Mesenteric fat pad (tissue), 1 donor: ENCODE results near the gene SPSB1. TPM values are rescaled to one million over a fixed set of nuclear protein-coding genes. Genes with fewer than 3 reads are reported as not detected.
"Not testable (repeated sequence)": the region's sequence is repeated elsewhere in the genome, so short reads cannot be mapped to it uniquely, and the experiment has no call there.

Experiments used
- DNase-seq: peaks from one replicate; pipeline ENCODE4 v3.0.0-alpha.2; 2020; ENCODE audit warnings: low spot score
- total RNA-seq: library from RNA; stranded (reverse); fragmentation: NEBNext Ultra II Directional; extraction: Animal tissue kit (Norgen Biotek cat#: 25700); gene quantifications from one replicate; pipeline ENCODE4 v1.2.1, GENCODE V29; 2021
- donor health status: DM: yes; HTN: yes; CAD: no.

Gene SPSB1
- total RNA-seq, 1 donor from 2014 or later: 48.8 TPM

DNA sequence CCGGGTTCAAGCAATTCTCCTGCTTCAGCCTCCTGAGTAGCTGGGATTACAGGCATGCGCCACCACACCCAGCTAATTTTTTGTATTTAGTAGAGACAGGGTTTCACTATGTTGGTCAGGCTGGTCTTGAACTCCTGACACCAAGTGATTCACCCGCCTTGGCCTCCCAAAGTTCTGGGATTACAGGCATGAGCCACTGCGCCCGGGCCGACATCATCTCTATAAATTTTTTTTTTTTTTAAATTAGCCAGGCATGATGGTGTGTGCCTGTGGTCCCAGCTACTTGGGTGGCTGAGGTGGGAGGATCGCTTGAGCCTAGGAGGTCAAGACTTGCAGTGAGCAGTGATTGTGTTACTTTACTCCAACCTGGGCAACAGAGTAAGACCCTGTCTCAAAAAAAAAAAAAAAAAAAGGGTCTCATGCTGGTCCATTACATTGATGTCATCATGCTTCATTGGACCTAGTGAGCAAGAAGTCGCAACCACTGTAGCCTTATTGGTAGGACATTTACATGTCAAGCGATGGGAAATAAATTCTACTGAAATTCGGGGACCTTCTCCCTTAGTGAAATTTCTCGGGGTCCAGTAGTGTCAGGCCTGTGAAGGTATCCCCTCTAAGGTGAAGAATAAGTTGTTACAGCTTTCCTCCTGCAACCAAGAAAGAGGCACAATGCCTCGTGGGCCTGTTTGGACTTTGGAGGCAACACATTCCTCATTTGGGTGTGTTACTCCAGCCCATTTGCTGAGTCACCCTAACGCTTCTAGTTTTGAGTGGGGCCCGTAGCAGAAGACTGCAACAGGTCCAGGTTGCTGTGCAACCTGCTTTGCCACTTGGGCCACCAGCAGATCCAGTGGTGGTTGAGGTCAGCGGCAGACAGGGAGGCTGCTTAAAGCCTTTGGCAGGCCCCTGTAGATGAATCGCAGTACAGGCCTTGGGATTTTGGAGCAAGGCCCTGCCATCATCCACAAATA is 7.2 kb downstream of the SPSB1 start:
- not testable (repeated sequence) for DNase-seq

DNA sequence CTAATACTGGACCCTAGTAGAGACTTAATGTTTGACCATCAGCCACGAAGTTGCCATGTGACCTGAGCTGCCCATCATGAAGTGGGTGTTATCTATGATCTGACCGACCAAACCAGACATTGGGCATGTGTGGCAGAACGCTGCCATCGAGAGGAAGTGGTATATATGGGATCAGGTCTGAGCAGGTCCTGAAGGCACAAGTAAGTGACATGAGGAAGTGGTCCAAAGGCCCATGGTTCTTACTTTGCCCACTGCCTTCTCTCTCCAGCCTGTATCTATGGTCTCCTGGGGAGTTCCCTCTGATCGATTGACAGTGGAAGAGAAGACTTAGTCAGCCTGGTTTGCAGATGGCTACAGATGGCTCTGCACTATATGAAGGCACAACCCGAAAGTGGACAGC is 7.9 kb downstream of the SPSB1 start:
- no peak for DNase-seq

- DNase-seq: no peak
These were observed 10.2 kb downstream of the SPSB1 start for GRCh38 chr1:9302745-9303524.

DNA sequence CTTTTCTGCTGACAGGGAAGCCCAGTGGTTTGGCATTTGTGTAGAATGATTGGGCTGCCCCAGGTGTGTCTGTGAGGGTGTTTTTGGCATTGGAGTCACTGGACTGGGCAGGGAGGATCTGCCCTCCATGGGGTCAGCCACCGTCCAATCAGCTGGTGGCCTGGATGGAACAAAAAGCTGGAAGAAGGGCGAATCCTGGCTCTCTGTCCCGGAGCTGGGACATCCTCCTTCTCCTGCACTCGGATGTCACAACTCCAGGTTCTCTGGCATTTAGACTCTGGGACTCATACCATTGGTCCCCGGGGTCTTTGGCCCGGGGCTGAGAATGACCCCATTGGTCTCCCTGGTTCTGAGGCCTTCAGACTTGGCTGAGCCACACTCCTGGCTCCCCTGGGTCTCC is 11.2 kb downstream of the SPSB1 start:
- DNase-seq: no peak

DNA sequence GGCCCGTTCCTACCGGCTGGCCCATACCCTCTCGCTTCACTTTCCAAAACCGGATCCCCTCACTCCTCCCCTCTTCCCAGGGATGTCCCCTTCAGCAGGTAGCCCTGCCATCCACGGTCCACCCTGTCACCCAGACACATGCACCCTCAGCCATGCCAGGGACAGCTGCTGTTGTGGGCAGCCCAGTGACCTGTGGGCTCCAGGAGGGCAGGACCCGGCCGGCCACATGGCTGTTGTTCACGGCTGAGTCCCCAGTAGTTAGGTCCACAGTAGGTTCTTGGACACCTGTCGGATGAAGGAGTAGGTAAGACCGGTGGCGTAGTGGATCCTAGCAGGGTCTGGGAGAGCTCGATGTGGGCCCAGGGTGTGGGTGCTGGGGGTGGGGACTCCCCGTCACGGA is 12.5 kb downstream of the SPSB1 start:
- no peak for DNase-seq

- no peak for DNase-seq
These were observed 13.3 kb downstream of the SPSB1 start for GRCh38 chr1:9306006-9306405.

- DNase-seq: no peak
These were observed 14.6 kb downstream of the SPSB1 start for GRCh38 chr1:9307303-9307702.

- DNase-seq: no peak
These were observed 15.6 kb downstream of the SPSB1 start for GRCh38 chr1:9308236-9308785.

DNA sequence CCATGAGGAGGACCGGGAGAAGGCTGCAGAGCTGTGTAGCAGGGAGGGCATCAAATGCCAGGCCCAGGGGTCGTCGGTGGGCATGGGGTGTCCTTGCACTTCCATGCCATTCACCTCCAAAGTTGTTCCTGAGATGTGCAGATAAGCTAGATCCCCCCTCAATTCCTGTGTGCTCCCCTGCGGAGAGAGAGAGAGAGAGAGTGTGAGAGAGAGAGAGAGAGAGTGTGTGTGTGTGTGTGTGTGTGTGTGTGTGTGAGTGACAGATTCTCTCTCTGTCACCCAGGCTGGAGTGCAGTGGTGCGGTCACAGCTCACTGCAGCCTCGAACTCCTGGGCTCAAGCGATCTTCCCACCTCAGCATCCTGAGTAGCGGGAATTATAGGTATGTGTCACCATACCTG is 16.4 kb downstream of the SPSB1 start:
- no peak for DNase-seq

GRCh38 chr1:9309991-9310390 is 17.3 kb downstream of the SPSB1 start:
- DNase-seq: no peak

DNA sequence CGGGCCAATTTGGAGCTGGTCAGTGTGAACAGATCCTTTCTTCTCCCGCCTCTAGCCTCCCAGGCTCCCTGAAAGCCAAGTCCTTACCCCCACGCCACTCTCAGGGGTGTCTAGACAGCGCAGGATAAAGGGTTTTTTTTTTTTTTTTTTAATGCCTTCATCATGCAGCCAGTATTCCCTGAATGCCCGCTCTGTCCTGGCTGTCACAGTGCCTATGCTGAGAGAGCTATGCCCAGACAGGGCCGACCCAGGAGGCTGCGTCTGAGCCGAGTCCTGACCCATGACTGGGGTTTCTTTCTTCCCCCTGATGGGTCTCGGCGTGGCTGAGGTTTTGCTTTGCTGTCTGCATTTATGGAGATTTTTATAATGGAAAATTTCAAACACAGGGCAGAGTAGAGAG is 18.3 kb downstream of the SPSB1 start:
- DNase-seq: no peak

- DNase-seq: no peak
These were observed 18.8 kb downstream of the SPSB1 start for GRCh38 chr1:9311479-9311878.

DNA sequence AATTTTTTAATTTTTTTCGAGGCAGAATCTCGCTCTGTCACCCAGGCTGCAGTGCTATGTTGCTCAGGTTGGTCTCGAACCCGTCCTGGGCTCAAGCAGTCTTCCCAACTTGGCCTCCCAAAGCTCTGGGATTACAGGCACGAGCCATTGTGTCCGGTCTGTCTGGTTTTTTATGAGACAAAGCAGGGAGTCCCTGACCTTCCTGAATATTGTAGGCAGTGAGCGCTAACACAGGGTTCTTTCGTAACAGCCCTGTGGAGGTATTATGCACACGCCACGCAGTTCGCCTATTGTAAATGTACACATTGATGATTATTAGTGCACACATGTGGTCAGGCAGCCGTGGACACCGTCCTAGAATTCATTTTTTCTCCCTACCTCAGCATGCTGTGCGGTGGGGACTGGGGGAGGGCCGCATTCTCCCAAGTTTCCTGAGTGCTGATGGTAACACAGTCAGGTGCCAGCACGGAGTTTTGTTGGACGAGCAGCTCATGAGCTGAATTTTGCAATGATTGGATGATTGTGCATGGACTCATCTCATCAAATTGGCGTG is 19.6 kb downstream of the SPSB1 start:
- no peak for DNase-seq

DNA sequence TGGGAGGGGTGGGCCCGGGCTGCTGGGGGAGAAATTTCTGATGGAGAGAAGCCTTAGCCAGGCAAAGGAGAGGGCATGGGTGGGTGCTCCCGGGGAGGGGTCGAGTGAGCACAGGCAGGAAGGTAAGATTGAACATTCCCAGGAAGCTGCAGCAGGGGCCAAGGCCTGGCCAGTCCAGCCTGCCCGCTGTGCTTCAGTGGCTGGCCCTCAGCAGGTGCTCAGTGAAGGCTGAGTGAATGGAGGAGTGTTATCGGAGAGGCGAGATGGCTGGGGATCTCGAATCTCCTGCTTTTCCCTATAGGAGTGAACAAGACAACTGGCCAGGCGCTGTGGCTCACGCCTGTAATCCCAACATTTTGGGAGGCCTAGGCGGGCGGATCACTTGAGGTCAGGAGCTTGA is 20.9 kb downstream of the SPSB1 start:
- no peak for DNase-seq

GRCh38 chr1:9314111-9314510 is 21.4 kb downstream of the SPSB1 start:
- DNase-seq: no peak

- DNase-seq: no peak
These were observed 22.2 kb downstream of the SPSB1 start for GRCh38 chr1:9314711-9315379.

GRCh38 chr1:9315411-9316079 is 22.9 kb downstream of the SPSB1 start:
- DNase-seq: no peak

- DNase-seq: no peak
These were observed 23.4 kb downstream of the SPSB1 start for GRCh38 chr1:9316080-9316444.

- no peak for DNase-seq
These were observed 23.8 kb downstream of the SPSB1 start for GRCh38 chr1:9316512-9316911.

DNA sequence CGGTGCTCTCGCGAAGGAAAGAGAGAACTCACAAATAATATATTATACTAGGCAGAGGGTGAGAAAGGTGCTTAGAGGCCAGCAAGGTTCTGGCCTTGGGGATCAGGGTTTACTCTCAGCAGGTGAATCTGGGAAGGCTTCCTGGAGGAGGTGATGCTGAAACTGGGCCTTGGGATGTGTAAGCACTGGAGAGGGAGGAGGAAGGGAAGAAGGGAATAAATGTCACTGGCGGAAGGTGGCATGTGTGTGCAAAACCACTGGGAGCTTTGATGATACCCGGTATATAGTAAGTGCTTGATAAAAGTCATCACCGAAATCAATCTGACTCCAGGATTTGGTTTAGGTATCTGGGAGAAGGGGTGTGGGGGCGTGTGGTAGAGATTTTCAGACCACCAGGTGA is 24.4 kb downstream of the SPSB1 start:
- no peak for DNase-seq
